H1 (cell line): ENCODE measurements around the gene MRM3. TPM values are rescaled to one million over a fixed set of nuclear protein-coding genes. Genes with fewer than 3 reads are reported as not detected.

Experiments
- CTCF ChIA-PET: fragments of 300-600 bp; sonication (Branson Sonifier 250); formaldehyde crosslinking; loops from one replicate; lab custom pipeline; 2021; ENCODE audit not compliant: partially characterized antibody; lab: Charles Lee
- POLR2A ChIA-PET: fragments of 300-600 bp; sonication (Branson Sonifier 250); formaldehyde crosslinking; loops from one replicate; lab custom pipeline; 2021; ENCODE audit warnings: inconsistent platforms; ENCODE audit not compliant: partially characterized antibody; lab: Charles Lee
- DNase-seq, 2 experiments: peaks; one replicate each; pipeline versions ENCODE4 v3.0.0 to v3.0.0-alpha.2; 2010 to 2022; ENCODE audit warnings: low spot score in 2 of 2, low read depth in 1 of 2, mixed read lengths in 1 of 2
- FAIRE-seq: peaks from 2 replicates; lab custom pipeline; 2011; peaks lifted over from hg19 to GRCh38; lab: Jason Lieb, UNC
- H2AFZ ChIP-seq: 2 replicates; pipeline ENCODE4 v1.8.1; 2012; ENCODE audit warnings: low read length, inconsistent platforms
- H2AK5ac ChIP-seq: 2 replicates; pipeline ENCODE4 v1.6.1; 2013; ENCODE audit warnings: low read depth, low read length
- H2BK120ac ChIP-seq: replicated peaks from 2 replicates; pipeline ENCODE3; 2013; ENCODE audit warnings: low read depth, low read length, inconsistent platforms
- H2BK12ac ChIP-seq: 2 replicates; pipeline ENCODE4 v1.6.1; 2013; ENCODE audit warnings: low read depth, low read length
- H2BK15ac ChIP-seq: 2 replicates; pipeline ENCODE4 v1.6.1; 2013; ENCODE audit warnings: low read length
- H2BK20ac ChIP-seq: 2 replicates; pipeline ENCODE4 v1.6.1; 2013; ENCODE audit warnings: low read length
- H2BK5ac ChIP-seq: 2 replicates; pipeline ENCODE4 v1.6.1; 2013; ENCODE audit warnings: low read depth, low read length
- H3K14ac ChIP-seq: 2 replicates; pipeline ENCODE4 v1.6.1; 2013; ENCODE audit warnings: inconsistent platforms; ENCODE audit not compliant: insufficient read length
- H3K18ac ChIP-seq: 2 replicates; pipeline ENCODE4 v1.6.1; 2013; ENCODE audit warnings: low read length; ENCODE audit errors: extremely low read depth
- H3K23ac ChIP-seq: 2 replicates; pipeline ENCODE4 v1.6.1; 2013; ENCODE audit warnings: inconsistent platforms; ENCODE audit not compliant: insufficient read length
- H3K23me2 ChIP-seq: 2 replicates; pipeline ENCODE4 v1.6.1; 2013; ENCODE audit warnings: low read depth, low read length
- H3K27ac ChIP-seq: 2 replicates; pipeline ENCODE4 v1.6.1; 2011; ENCODE audit warnings: low read depth, low read length, inconsistent platforms
- H3K27me3 ChIP-seq, 4 experiments: replicated peaks in 1 of 4; 1 replicate in 1 of 4; 2 replicates in 3 of 4; pipeline versions ENCODE4 v1.6.1 to v1.8.1; 2011 to 2013; ENCODE audit warnings: low read length in 3 of 4, mild to moderate bottlenecking in 3 of 4, inconsistent platforms in 2 of 4, mixed read lengths in 2 of 4, moderate library complexity in 1 of 4; ENCODE audit not compliant: control insufficient read depth in 3 of 4, insufficient read depth in 3 of 4; ENCODE audit errors: extremely low read depth in 1 of 4
- H3K36me3 ChIP-seq, 4 experiments: 2 replicates each; pipeline versions ENCODE4 v1.6.1 to v1.8.1; 2011 to 2013; ENCODE audit warnings: mild to moderate bottlenecking in 4 of 4, low read length in 3 of 4, moderate library complexity in 2 of 4, control low read depth in 1 of 4, inconsistent platforms in 1 of 4; ENCODE audit not compliant: insufficient read depth in 4 of 4, control insufficient read depth in 2 of 4
- H3K4ac ChIP-seq: replicated peaks from 2 replicates; pipeline ENCODE3; 2013; ENCODE audit warnings: low read length, low read depth, mixed read lengths, inconsistent platforms; ENCODE audit not compliant: insufficient read length
- H3K4me1 ChIP-seq, 4 experiments: replicated peaks in 1 of 4; 1 replicate in 1 of 4; 2 replicates in 3 of 4; pipeline versions ENCODE4 v1.6.1 to v1.8.1; 2011 to 2013; ENCODE audit warnings: low read length in 3 of 4, inconsistent platforms in 2 of 4, mixed read lengths in 1 of 4; ENCODE audit not compliant: insufficient read depth in 4 of 4, control insufficient read depth in 3 of 4
- H3K4me2 ChIP-seq, 2 experiments: 2 replicates each; pipeline versions ENCODE4 v1.6.1 to v1.8.1; 2011 to 2013; ENCODE audit warnings: low read depth in 2 of 2, low read length in 2 of 2, control low read depth in 1 of 2, inconsistent platforms in 1 of 2, mild to moderate bottlenecking in 1 of 2; ENCODE audit not compliant: insufficient read depth in 1 of 2
- H3K4me3 ChIP-seq, 4 experiments: fragments of 200-600, 300-600 bp in 1 of 4; sonication (generic), shearing (Covaris generic), sonication (Bioruptor Twin) in 1 of 4; 2 replicates each; pipeline versions ENCODE4 v1.5.1 to v1.8.1; 2011 to 2016; ENCODE audit warnings: low read length in 4 of 4, low read depth in 3 of 4, control low read depth in 2 of 4, inconsistent platforms in 2 of 4, mild to moderate bottlenecking in 2 of 4, mixed read lengths in 1 of 4, moderate library complexity in 1 of 4; ENCODE audit not compliant: insufficient read depth in 2 of 4; ENCODE audit errors: extremely low read depth in 1 of 4
- H3K56ac ChIP-seq: replicated peaks from 2 replicates; pipeline ENCODE3; 2013; ENCODE audit warnings: low read depth, mild to moderate bottlenecking, mixed read lengths, low read length, inconsistent platforms; ENCODE audit not compliant: insufficient read length
- H3K79me1 ChIP-seq: 2 replicates; pipeline ENCODE4 v1.6.1; 2013; ENCODE audit warnings: low read depth, low read length, control low read depth
- H3K79me2 ChIP-seq, 2 experiments: 2 replicates each; pipeline versions ENCODE4 v1.6.1 to v1.8.1; 2012 to 2013; ENCODE audit warnings: low read length in 2 of 2, mild to moderate bottlenecking in 2 of 2, inconsistent platforms in 1 of 2; ENCODE audit not compliant: insufficient read depth in 2 of 2, control insufficient read depth in 1 of 2
- H3K9ac ChIP-seq, 4 experiments: replicated peaks in 1 of 4; 1 replicate in 1 of 4; 2 replicates in 3 of 4; pipeline versions ENCODE4 v1.6.1 to v1.8.1; 2011 to 2013; ENCODE audit warnings: low read depth in 3 of 4, low read length in 3 of 4, control low read depth in 2 of 4, mild to moderate bottlenecking in 2 of 4, moderate library complexity in 2 of 4, inconsistent platforms in 1 of 4; ENCODE audit errors: extremely low read depth in 1 of 4
- H3K9me3 ChIP-seq, 2 experiments: 2 replicates each; pipeline versions ENCODE4 v1.6.1 to v1.8.1; 2012 to 2013; ENCODE audit warnings: mild to moderate bottlenecking in 2 of 2, moderate library complexity in 2 of 2, control low read depth in 1 of 2, inconsistent platforms in 1 of 2, low read depth in 1 of 2, low read length in 1 of 2, mixed read lengths in 1 of 2; ENCODE audit not compliant: insufficient read depth in 2 of 2
- H4K20me1 ChIP-seq, 2 experiments: replicated peaks in 1 of 2; 2 replicates each; pipeline versions ENCODE3 to v1.8.1; 2011 to 2013; ENCODE audit warnings: inconsistent platforms in 2 of 2, low read length in 2 of 2, mild to moderate bottlenecking in 1 of 2; ENCODE audit not compliant: insufficient read depth in 2 of 2, control insufficient read depth in 1 of 2
- H4K5ac ChIP-seq: 2 replicates; pipeline ENCODE4 v1.6.1; 2013; ENCODE audit warnings: low read length, low read depth, mixed read lengths, inconsistent platforms; ENCODE audit not compliant: insufficient read length
- H4K8ac ChIP-seq: 2 replicates; pipeline ENCODE4 v1.8.0; 2013; ENCODE audit warnings: mild to moderate bottlenecking, moderate library complexity, low read length, inconsistent platforms; ENCODE audit not compliant: insufficient read depth; ENCODE audit errors: extremely low read depth
- H4K91ac ChIP-seq: replicated peaks from 2 replicates; pipeline ENCODE3; 2013; ENCODE audit warnings: low read length, mixed read lengths, inconsistent platforms; ENCODE audit not compliant: insufficient read length
- HDAC6 ChIP-seq: IDR thresholded peaks from one replicate; pipeline ENCODE4 v1.7.1; 2012; ENCODE audit warnings: low read depth, mild to moderate bottlenecking, inconsistent platforms, low read length, moderate library complexity
- POU5F1 ChIP-seq: IDR thresholded peaks from 2 replicates; pipeline ENCODE4 v1.6.1; 2011; ENCODE audit warnings: low read depth, mild to moderate bottlenecking, low read length, moderate library complexity
- RFX5 ChIP-seq: IDR thresholded peaks from 2 replicates; pipeline ENCODE4 v1.6.1; 2011; ENCODE audit warnings: low read depth, low read length, improper control_type of control experiment, borderline replicate concordance
- SP1 ChIP-seq: IDR thresholded peaks from 2 replicates; pipeline ENCODE4 v1.6.1; 2011; ENCODE audit warnings: low read depth, low read length
- WGBS, 2 experiments: shearing (Covaris generic) in 1 of 2; methylation state at CpG; one replicate each; pipeline versions ENCODE4 v1.1.6 to v1.1.7; 2013 to 2015; ENCODE audit warnings: low lambda C conversion rate in 2 of 2, mixed read lengths in 2 of 2, inconsistent platforms in 1 of 2, low coverage in 1 of 2, missing lambda C conversion rate in 1 of 2; ENCODE audit not compliant: insufficient replicate concordance in 2 of 2, insufficient coverage in 1 of 2, insufficient read length in 1 of 2; ENCODE audit errors: extremely low coverage in 1 of 2, missing lambda C conversion rate in 1 of 2; 5-methylcytosine and 5-hydroxymethylcytosine counted together
- polyA plus RNA-seq, 7 experiments: library from polyadenylated mRNA; depleted of rRNA in 3 of 7; stranded (reverse) in 5 of 7; unstranded in 2 of 7; fragments of >200 nt in 5 of 7; fragments of 200-250 nt in 2 of 7; gene quantifications; 1 replicate in 5 of 7; 2 replicates in 1 of 7; 4 replicates in 1 of 7; pipeline versions ENCODE4 v1.2.1 to v1.2.3, GENCODE V29; 2011 to 2013; ENCODE audit warnings: missing spikeins in 2 of 7, mixed read lengths in 2 of 7
- total RNA-seq: library from RNA; stranded (reverse); fragmentation: NEBNext Ultra II Directional; extraction: Animal tissue kit (Norgen Biotek cat#: 25700); gene quantifications from 2 replicates; pipeline ENCODE4 v1.2.1, GENCODE V29; 2021

The MRM3 gene
- total and polyA plus RNA-seq, 2 of the 8 experiments (the other 6 are each of a cell fraction or from before 2014, with no cell fraction given), result 10.1 to 20.8 TPM

GRCh38 chr17:823501-823902, 41.3 kb downstream of the MRM3 start:
- no peak overlapping the region for H2BK15ac ChIP-seq
- WGBS, 2 experiments, result 92% methylated on average over 9 of the region's 9 CpGs; no CpG with 5 or more reads in 1 of the 2 experiments

More at GRCh38 chr17:823501-823902, 41.3 kb downstream of the MRM3 start:
- Histone ChIP-seq H4K5ac (no peak overlapping the region), H3K9ac (no peak overlapping the region), H2BK120ac (no peak overlapping the region), H3K4me1 (no peaks in the 10 kb centered on the region; a peak in 1 of 7 replicates), H3K4me3 (no peak overlapping the region), H3K23ac (no peak overlapping the region), H3K36me3 (peaks cover 5 to 19% (median 14%) of the 10 kb centered on the region in 4 experiments; a peak in 6 of 8 replicates), H3K9me3 (no peaks in the 10 kb centered on the region), H3K4ac (no peak overlapping the region), H3K4me2 (no peak overlapping the region), H3K56ac (no peak overlapping the region), H2BK12ac (no peak overlapping the region), H3K14ac (no peak overlapping the region), H3K79me2 (peaks cover 0 to 2% of the 10 kb centered on the region in 2 experiments; a peak in 1 of 4 replicates), H3K23me2 (no peaks in the 10 kb centered on the region), H3K27ac (no peak overlapping the region), H4K20me1 (peaks cover 2 to 4% of the 10 kb centered on the region in 2 experiments), H3K79me1 (no peaks in the 10 kb centered on the region), H2BK20ac (no peak overlapping the region), H2AFZ (no peak overlapping the region), H4K8ac (no peak overlapping the region), H4K91ac (no peak overlapping the region), H2AK5ac (no peak overlapping the region)
- DNase-seq (no peak), FAIRE-seq (no peak)
- TF ChIP-seq RFX5, result no peak
- no peak for TF ChIP-seq SP1
- TF ChIP-seq POU5F1, result no peak
- TF ChIP-seq HDAC6, result no peak
- TF ChIP-seq, all 59 proteins: peak for 0
- POLR2A ChIA-PET, result interaction anchor here (0.6 kb wide), 1 partner anchor 10 kb away, joined by 4 read pairs; no protein-coding TSS in a partner anchor
- CTCF ChIA-PET, result interaction anchor here (0.6 kb wide), 1 partner anchor 137 kb away, joined by 3 read pairs; no protein-coding TSS in a partner anchor
- Histone ChIP-seq H3K27me3 (no peaks in the 10 kb centered on the region), H3K18ac (no peak overlapping the region), H2BK5ac (no peak overlapping the region)
